Sigmoid colon (tissue), 7 donors: ENCODE data around the gene TBCK. TPM values are rescaled to one million over a fixed set of nuclear protein-coding genes. Genes with fewer than 3 reads are reported as not detected.

Experiments used
- DNase-seq: peaks from one replicate; pipeline ENCODE4 v3.0.0-alpha.2; 2019
- H3K27ac ChIP-seq, 4 donors: fragments of 200-600 bp; sonication (generic); one replicate each; pipeline ENCODE4 v1.5.1; 2016 to 2019; ENCODE audit warnings: mild to moderate bottlenecking in 1 of 4
- H3K27me3 ChIP-seq, 3 donors: fragments of 200-600 bp; sonication (generic); one replicate each; pipeline ENCODE4 v1.5.1; 2019; ENCODE audit warnings: mild to moderate bottlenecking in 1 of 3
- H3K36me3 ChIP-seq, 4 donors: fragments of 200-600 bp; sonication (generic); one replicate each; pipeline ENCODE4 v1.5.1; 2016 to 2019
- H3K4me1 ChIP-seq, 4 donors: fragments of 200-600 bp; sonication (generic); one replicate each; pipeline ENCODE4 v1.5.1; 2017 to 2019
- H3K4me3 ChIP-seq, 4 donors: fragments of 200-600 bp; sonication (generic); one replicate each; pipeline ENCODE4 v1.5.1; 2017 to 2019; ENCODE audit warnings: mild to moderate bottlenecking in 2 of 4, moderate library complexity in 1 of 4
- H3K9me3 ChIP-seq, 4 donors: fragments of 200-600 bp in 3 of 4; sonication (generic) in 3 of 4; one replicate each; pipeline versions ENCODE4 v1.5.1 to v1.6.1; 2013 to 2019
- EP300 ChIP-seq, 4 donors: sonication (generic); formaldehyde crosslinking; IDR thresholded peaks; one replicate each; pipeline ENCODE4 v1.6.1; 2017; ENCODE audit warnings: antibody characterized with exemption in 4 of 4
- POLR2A ChIP-seq, 2 donors: fragments of 450-650 bp; IDR thresholded peaks; one replicate each; pipeline ENCODE4 v1.6.1; 2016; ENCODE audit warnings: antibody characterized with exemption in 2 of 2, mild to moderate bottlenecking in 2 of 2, moderate library complexity in 2 of 2
- POLR2AphosphoS5 ChIP-seq, 4 donors: sonication (generic); formaldehyde crosslinking; IDR thresholded peaks; one replicate each; pipeline ENCODE4 v1.6.1; 2017; ENCODE audit warnings: antibody characterized with exemption in 4 of 4
- WGBS, 2 donors: extraction: QIAGEN DNeasy Blood & Tissue Kit; methylation state at CpG; one replicate each; pipeline ENCODE4 v1.1.7; 2013; 5-methylcytosine and 5-hydroxymethylcytosine counted together
- intact Hi-C: fragments of 100-400 bp; cut with DNase I; formaldehyde crosslinking; loops from one replicate; pipeline ENCODE4 v1.15.1; 2023
- polyA plus RNA-seq, 3 donors: library from polyadenylated mRNA; stranded (reverse); fragments of 200-250 nt; gene quantifications; one replicate each; pipeline ENCODE4 v1.2.3, GENCODE V29; 2013
- total RNA-seq, 4 donors: library from RNA; depleted of rRNA; stranded (reverse); fragments of >200 nt; gene quantifications; one replicate each; pipeline ENCODE4 v1.1.0, GENCODE V29; 2016
- TF ChIP-seq, protein P1 (sequence below), 4 experiments: fragments of 450-650 bp in 3 of 4; fragments of 200-600 bp in 1 of 4; IDR thresholded peaks; one replicate each; pipeline ENCODE4 v1.5.1; 2016 to 2019; ENCODE audit warnings: antibody characterized with exemption in 4 of 4, mild to moderate bottlenecking in 3 of 4, moderate library complexity in 2 of 4
- donor health status: healthy with polysubstance abuse.
- donor health status: Bipolar disorder and iron deficiency.
- donor health status: healthy.

Gene TBCK
- total and polyA plus RNA-seq, 7 donors, result 4.8 to 43.5 (median 26.3) TPM

DNA sequence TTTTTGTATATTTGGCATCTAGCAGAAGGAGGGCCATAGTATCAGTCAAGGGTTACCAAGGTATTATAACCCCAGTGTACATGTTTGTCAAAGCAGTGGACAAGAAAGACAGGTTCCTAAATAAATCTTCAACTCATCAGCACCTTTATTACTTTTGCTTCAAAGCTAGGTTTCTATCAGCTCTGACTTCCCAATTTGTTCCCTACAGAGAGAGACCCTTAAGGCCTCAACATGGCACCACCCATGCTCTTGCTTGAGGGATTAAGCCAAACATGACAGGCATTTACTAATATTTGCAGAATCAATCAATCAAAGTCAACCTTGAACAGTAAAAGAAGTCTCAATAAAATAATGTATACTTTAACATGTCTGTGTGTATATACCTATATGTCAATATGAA is 9.4 kb downstream of the TBCK start:
- H3K9me3 ChIP-seq, result no peaks in the 10 kb centered on the region
- DNase-seq, result no peak
- H3K27ac ChIP-seq, result no peak overlapping the region
- intact Hi-C loops, result no loop called here
- no peak overlapping the region for H3K4me3 ChIP-seq
- peaks cover 0 to 13% (median 0%) of the 10 kb centered on the region in 4 donors for H3K36me3 ChIP-seq
- H3K27me3 ChIP-seq, result no peaks in the 10 kb centered on the region
- no peaks in the 10 kb centered on the region for H3K4me1 ChIP-seq
- TF ChIP-seq EP300 (IDR thresholded peaks at IDR 0.05) (no peak), POLR2A (IDR thresholded peaks at IDR 0.05) (no peak), POLR2AphosphoS5 (IDR thresholded peaks at IDR 0.05) (no peak)
- TF ChIP-seq, protein P1, sequence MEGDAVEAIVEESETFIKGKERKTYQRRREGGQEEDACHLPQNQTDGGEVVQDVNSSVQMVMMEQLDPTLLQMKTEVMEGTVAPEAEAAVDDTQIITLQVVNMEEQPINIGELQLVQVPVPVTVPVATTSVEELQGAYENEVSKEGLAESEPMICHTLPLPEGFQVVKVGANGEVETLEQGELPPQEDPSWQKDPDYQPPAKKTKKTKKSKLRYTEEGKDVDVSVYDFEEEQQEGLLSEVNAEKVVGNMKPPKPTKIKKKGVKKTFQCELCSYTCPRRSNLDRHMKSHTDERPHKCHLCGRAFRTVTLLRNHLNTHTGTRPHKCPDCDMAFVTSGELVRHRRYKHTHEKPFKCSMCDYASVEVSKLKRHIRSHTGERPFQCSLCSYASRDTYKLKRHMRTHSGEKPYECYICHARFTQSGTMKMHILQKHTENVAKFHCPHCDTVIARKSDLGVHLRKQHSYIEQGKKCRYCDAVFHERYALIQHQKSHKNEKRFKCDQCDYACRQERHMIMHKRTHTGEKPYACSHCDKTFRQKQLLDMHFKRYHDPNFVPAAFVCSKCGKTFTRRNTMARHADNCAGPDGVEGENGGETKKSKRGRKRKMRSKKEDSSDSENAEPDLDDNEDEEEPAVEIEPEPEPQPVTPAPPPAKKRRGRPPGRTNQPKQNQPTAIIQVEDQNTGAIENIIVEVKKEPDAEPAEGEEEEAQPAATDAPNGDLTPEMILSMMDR (IDR thresholded peaks at IDR 0.05), result no peak

DNA sequence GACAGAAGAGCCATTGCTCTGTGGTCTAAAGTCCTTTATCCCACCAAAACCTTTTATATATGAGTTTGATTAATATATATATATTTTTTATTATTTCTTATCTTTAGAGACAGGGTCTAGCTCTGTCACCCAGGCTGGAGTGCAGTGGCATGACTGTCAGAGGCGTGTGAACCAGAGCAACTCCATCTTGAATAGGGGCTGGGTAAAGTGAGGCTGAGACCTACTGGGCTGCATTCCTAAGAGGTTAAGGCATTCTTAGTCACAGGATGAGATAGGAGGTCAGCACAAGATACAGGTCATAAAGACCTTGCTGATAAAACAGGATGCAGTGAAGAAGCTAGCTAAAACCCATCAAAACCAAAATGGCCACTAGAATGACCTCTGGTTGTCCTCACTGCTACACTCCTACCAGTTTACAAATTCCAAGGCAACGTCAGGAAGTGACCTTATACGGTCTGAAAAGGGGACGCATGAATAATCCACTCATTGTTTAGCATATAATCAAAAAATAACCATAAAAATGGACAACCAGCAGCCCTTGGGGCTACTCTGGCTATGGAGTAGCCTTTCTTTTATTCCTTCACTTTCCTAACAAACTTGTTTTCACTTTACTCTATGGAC is 10.5 kb downstream of the TBCK start:
- DNase-seq, result no peak
- no peak overlapping the region for H3K27ac ChIP-seq
- no peaks in the 10 kb centered on the region for H3K27me3 ChIP-seq
- intact Hi-C loops, result no loop called here
- WGBS, 2 donors, result 93 to 96% methylated on average over 4 of the region's 4 CpGs
- no peaks in the 10 kb centered on the region for H3K4me1 ChIP-seq
- H3K4me3 ChIP-seq, result no peak overlapping the region
- peaks cover 0 to 13% (median 0%) of the 10 kb centered on the region in 4 donors for H3K36me3 ChIP-seq
- TF ChIP-seq POLR2AphosphoS5 (IDR thresholded peaks at IDR 0.05) (no peak), POLR2A (IDR thresholded peaks at IDR 0.05) (no peak), EP300 (IDR thresholded peaks at IDR 0.05) (no peak)
- TF ChIP-seq, protein P1 (IDR thresholded peaks at IDR 0.05), result no peak
- H3K9me3 ChIP-seq, result no peaks in the 10 kb centered on the region

GRCh38 chr4:106304632-106305031 is 11.4 kb downstream of the TBCK start:
- no peaks in the 10 kb centered on the region for H3K4me1 ChIP-seq
- peaks cover 0 to 17% (median 0%) of the 10 kb centered on the region in 4 donors for H3K36me3 ChIP-seq
- DNase-seq, result no peak
- TF ChIP-seq, protein P1 (IDR thresholded peaks at IDR 0.05), result no peak
- no peak for TF ChIP-seq POLR2AphosphoS5 (IDR thresholded peaks at IDR 0.05)
- TF ChIP-seq EP300 (IDR thresholded peaks at IDR 0.05), result no peak
- TF ChIP-seq POLR2A (IDR thresholded peaks at IDR 0.05), result no peak
- H3K27me3 ChIP-seq, result no peaks in the 10 kb centered on the region
- intact Hi-C loops, result no loop called here
- H3K4me3 ChIP-seq, result no peak overlapping the region
- H3K9me3 ChIP-seq, result no peaks in the 10 kb centered on the region
- no peak overlapping the region for H3K27ac ChIP-seq

- peaks cover 0 to 19% (median 0%) of the 10 kb centered on the region in 4 donors for H3K36me3 ChIP-seq
- no peak for TF ChIP-seq POLR2A (IDR thresholded peaks at IDR 0.05)
- no peak for TF ChIP-seq EP300 (IDR thresholded peaks at IDR 0.05)
- TF ChIP-seq POLR2AphosphoS5 (IDR thresholded peaks at IDR 0.05), result no peak
- TF ChIP-seq, protein P1 (IDR thresholded peaks at IDR 0.05), result no peak
- no peak overlapping the region for H3K4me3 ChIP-seq
- intact Hi-C loops, result no loop called here
- no peak for DNase-seq
- WGBS, 2 donors, result 89 to 92% methylated on average over 3 of the region's 3 CpGs
- no peak overlapping the region for H3K27ac ChIP-seq
- no peaks in the 10 kb centered on the region for H3K4me1 ChIP-seq
- no peaks in the 10 kb centered on the region for H3K9me3 ChIP-seq
- H3K27me3 ChIP-seq, result no peaks in the 10 kb centered on the region
These were observed 12.3 kb downstream of the TBCK start for GRCh38 chr4:106303548-106304281.
